NCI-H2171 (cell line): Measurements from ENCODE around the gene OLFML2A.

Source experiments
- DNase-seq: peaks from one replicate; lab custom pipeline; 2025; lab: John Stamatoyannopoulos, UW

OLFML2A gene

DNA sequence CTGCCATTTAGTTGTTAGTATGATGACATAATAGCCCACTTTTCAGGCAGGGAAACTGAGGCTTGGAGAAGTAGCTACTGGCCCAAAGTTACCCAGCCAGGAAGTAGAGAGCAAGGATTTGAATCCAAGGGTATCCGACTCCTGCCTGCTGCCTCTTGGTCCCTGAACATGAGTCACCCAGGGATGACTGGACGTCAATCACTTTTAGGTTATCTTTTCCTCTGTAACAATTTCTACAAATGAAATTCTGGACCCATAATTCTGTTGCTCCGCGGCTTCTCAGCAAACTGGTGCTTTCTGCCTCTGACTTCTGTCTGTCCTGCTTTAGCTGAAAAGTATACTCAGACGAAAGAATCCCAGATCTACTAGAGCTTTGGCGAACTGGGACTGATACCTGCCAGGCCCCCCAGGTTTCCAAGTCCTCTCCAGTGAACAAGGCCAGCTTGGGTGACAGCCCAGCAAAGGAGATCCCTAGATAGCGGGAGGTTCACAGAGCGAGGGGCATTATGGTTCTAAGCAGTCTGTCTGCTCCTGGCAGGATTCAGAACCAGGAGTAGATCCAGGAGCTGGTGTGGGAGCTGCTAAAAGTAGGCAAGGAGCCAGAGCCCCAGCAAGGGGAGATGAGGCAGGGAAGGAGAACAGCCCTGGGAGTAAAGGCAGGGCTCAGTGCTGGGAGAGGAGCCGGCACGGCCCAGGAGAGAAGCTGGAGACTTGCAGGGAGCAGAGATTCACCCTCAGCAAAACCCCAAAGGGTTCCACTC is 20.6 kb downstream of the OLFML2A start:
- no peak for DNase-seq

DNA sequence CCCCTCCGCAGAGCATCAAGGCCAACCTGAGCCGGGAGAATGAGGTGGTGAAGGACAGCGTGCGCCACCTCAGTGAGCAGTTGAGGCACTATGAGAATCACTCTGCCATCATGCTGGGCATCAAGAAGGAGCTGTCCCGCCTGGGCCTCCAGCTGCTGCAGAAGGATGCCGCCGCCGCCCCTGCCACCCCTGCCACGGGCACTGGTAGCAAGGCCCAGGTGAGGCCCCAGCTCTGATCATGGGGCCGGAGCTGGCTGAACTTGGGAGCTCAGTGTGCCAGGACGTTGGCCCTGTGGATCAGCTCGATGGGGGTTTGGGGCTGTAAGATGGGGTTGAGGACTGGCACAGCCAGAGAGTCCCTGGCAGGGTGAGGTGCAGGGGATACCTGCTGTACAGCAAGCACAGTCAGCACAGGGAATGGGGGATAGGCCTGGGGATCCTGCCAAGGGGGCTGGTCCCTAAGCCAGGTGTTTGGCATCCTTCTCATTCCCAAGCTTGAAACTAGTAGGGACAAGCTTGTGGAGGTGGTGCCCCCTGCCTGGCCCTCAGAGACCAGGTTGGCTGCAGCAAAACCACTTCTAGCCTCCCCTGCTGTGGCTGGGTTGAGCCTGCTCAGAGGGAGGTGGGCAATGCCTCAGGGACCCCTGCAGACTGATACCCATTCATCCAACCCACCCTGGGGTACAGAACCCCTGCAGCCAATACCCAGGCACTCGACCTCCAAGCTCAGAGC is 22.5 kb downstream of the OLFML2A start:
- no peak for DNase-seq

DNA sequence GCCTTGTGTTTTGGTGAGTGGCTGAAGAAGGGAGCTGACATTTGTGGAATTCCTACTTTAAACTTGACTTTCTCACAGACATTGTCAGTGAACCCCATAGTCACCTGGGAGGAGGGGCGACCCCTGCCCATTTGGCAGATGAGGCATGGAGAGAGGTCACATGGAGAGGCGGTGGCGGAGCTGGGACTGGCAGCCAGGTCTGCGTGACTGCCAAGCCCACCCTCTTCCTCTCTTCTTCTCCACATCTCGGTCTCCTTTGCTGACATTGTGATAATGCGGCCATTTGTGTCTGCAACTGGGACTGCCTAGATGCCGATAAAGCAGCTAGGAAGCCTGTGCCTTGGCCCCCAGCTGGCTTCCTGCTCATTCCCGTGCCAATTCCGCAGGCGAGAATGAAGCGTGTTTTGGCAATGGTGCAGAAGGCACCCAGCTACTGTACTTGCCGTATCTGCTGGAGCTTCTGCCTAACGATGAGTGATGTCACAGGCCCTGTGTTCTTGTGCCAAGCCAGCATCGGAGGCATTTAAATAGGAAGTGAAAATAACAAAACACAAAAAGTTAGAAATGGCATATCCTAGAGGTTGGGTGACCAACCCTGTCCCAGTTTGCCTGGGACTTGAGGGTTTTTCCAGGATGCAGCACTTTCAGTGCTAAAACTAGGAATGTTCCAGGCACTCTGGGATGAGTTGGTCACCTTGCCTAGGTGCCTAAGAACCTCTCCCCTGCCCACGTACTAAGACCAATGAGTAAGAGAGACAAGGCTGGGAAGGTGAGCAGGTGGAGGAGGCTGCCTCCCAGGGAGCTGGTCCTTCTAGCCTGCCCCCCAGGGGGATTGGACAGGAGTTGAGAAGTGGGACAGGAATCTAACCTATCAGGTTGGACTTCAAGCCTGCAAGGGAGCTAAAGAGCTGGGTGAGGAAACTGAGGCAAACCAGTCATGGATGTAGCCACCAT is 23.6 kb downstream of the OLFML2A start:
- DNase-seq: no peak

DNA sequence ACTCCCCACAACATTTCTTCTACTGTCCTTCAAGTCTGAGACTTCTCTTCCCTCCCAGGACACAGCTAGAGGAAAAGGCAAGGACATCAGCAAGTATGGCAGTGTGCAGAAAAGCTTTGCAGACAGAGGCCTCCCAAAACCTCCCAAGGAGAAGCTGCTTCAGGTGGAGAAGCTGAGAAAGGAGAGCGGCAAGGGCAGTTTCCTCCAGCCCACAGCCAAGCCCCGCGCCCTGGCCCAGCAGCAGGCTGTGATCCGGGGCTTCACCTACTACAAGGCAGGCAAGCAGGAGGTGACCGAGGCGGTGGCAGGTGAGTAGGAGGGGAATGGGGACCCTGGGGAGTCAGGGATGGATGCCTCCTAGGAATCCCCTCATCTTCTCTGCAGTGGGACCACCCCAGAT is 24.4 kb downstream of the OLFML2A start:
- no peak for DNase-seq

- DNase-seq: no peak
These were observed 25.5 kb downstream of the OLFML2A start for GRCh38 chr9:124802426-124802825.

GRCh38 chr9:124803911-124804310 is 27.0 kb downstream of the OLFML2A start:
- DNase-seq: no peak

GRCh38 chr9:124805186-124805585 is 28.3 kb downstream of the OLFML2A start:
- DNase-seq: no peak

DNA sequence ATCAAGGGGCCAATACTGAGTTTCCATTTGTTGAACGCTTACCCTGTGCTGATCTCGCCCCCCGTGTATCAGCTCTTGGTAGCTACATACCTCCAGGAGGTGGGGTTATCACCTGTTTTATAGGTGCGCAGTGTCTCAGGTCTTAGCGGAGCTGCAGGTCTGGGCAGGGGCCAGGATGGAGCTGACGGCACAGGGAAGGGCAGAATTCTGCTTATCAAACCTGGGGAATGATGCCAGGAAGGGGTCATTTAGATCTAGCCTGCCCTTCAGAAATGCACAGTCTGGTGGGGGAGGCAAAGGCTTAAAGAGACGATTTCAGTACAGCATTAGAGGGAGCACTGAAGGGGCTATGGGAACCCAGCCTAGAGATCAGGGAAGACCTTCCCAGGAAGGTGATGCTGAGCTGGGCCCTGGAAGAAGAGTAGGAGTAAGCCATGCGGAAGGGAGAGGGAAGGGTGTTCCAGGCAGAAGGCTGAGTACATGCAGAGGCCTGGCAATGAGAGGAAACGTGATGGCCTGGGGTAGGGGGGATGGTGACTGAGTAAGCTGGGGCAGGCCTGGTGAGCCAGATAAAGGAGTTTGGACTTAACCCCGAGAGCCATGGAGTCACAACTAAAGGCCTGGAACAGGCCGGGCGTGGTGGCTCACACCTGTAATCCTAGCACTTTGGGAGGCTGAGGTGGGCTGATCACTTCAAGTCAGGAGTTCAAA is 31.5 kb downstream of the OLFML2A start:
- no peak for DNase-seq

DNA sequence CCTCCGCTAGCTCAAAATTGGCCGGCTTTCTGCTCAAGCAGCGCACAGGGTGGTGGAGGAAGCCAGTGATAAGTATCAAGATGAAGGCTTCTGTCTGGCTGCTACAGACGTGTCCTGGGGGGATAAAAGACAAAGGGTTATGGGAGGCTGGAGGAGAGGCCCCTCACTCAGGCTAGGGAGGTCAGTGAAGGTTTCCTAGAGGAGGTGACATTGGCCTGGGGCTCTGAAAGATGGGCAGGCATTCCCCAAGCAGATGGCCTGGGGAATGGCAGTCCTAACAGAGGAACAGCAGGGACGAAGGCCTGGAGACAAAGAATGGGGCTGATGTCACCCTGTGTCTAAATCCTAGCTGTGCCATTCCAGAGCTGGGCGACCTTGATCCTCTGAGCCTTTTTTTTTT is 32.3 kb downstream of the OLFML2A start:
- DNase-seq: no peak

DNA sequence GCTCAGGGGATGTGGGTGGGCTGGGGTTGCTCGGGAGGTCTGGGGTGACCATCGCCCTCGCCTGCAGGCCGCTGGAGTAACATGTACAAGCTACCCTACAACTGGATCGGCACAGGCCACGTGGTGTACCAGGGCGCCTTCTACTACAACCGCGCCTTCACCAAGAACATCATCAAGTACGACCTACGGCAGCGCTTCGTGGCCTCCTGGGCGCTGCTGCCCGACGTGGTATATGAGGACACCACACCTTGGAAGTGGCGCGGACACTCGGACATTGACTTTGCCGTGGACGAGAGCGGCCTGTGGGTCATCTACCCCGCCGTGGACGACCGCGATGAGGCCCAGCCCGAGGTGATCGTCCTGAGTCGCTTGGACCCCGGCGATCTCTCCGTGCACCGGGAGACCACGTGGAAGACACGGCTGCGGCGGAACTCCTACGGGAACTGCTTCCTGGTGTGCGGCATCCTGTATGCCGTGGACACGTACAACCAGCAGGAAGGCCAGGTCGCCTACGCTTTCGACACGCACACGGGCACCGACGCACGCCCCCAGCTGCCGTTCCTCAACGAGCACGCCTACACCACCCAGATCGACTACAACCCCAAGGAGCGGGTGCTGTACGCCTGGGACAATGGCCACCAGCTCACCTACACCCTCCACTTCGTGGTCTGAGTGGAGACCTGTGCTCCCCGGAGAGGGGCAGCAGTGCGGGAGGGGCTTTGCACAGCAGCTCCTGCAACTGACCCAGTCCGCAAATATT is 33.0 kb downstream of the OLFML2A start:
- DNase-seq: no peak

- no peak for DNase-seq
These were observed 33.9 kb downstream of the OLFML2A start for GRCh38 chr9:124810663-124811355.

DNA sequence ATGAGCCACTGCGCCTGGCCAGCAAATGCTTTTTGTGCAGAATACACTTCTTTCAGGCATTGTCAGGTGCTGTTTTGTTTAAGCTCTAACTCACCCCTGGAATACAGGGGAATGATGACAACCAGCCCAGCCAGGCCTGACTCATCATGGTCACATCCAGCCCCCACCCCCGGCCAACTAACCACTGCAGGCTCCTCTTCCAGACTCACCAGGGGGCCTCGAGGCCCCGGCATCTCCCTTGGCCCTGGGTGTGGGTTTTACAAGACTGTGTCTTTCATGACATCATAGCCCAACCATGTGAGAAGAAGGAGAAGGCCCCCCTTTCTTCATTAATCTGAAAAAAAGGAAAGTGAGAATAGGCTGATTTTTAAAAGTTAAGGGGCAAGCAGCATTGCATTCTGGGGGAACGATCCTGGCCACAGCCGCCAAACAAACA is 35.5 kb downstream of the OLFML2A start:
- no peak for DNase-seq

DNA sequence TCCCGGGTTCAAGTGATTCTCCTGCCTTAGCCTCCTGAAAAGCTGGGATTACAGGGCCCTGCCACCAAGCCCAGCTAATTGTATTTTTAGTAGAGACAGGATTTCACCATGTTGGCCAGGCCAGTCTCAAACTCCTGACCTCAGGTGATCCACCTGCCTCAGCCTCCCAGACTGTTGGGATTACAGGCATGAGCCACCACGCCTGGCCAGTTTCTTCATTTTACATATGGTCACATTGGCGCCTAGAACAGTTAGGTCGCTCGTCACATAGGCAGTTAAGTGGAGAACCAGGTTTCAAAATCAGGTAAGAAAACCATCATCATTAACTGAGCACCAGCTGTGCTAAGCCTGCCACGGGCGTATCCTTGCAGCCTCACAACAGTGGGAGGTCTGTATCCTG is 36.1 kb downstream of the OLFML2A start:
- peak; percentile 14 for DNase-seq

- DNase-seq: no peak
These were observed 36.7 kb downstream of the OLFML2A start for GRCh38 chr9:124813501-124814163.

DNA sequence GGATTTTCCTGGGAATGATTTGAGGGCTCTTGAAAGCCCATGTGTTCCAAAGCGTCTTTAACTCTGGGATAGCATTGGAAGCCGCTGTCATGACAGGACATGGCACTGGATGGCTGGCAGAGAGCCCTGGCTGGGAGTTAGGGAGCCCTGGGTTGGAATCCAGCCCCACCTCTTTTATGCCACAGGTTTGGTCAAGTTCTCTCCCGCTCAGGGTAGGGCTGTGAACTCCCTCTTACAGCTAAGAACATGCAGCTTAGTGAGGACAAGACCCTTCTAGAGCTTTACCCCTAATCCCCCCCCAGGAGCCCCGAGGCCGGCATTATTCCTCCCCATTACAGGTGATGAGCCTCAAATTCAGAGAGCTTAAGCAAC is 37.2 kb downstream of the OLFML2A start:
- DNase-seq: no peak

- no peak for DNase-seq
These were observed 38.7 kb downstream of the OLFML2A start for GRCh38 chr9:124815601-124816000.

- DNase-seq: no peak
These were observed 41.7 kb downstream of the OLFML2A start for GRCh38 chr9:124818431-124819281.

DNA sequence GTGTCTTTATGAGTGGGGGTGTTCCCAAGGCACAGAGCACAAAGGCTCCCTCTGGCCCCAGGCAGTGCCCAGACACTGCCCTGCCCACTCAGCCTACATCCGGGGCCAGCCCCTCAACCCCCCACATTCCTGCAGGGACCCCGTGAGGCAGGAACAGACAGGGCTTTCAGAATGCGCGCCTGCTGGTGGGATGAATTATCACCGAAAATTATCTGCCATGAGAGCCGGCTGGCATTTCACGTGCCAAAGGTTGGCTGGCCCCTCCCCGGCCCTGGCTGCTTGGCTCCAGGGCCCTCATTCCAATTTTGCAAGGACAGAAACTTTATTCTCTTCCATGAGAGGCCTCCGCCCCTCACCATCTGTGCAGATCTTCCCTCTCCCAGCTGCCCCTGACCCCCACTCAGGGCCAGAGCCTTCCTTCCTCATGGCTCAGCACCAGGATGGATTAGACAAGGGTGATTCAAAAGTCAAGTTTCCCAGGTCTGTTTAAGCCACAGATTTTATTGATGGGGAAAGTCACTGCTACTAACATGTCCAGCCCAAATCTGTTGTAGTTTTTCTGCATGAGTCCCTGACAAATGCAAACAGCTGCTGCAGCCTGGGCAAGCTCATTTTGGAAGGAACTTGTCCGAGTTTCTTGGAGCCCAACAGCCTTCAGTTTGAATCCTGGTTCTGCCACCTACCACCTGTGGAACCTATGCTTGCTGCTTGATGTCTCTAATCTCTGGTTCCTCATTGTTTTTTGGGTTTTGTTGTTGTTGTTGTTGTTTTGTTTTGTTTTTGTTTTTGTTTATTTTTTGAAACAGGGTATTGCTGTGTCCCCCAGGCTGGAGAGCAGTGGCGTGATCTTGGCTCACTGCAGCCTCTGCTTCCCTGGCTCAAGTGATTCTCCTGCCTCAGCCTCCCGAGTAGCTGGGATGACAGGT is 44.0 kb downstream of the OLFML2A start:
- peak; percentile 39 for DNase-seq
